HG02623 (cell line): Measurements from ENCODE around the gene SLC12A3.

Experiments
- ATAC-seq: cut with Tn5 transposase; IDR thresholded peaks from one replicate; pipeline ENCODE4 v1.9.1; 2021; ENCODE audit warnings: moderate library complexity; ENCODE audit not compliant: unreplicated experiment

SLC12A3 gene

DNA sequence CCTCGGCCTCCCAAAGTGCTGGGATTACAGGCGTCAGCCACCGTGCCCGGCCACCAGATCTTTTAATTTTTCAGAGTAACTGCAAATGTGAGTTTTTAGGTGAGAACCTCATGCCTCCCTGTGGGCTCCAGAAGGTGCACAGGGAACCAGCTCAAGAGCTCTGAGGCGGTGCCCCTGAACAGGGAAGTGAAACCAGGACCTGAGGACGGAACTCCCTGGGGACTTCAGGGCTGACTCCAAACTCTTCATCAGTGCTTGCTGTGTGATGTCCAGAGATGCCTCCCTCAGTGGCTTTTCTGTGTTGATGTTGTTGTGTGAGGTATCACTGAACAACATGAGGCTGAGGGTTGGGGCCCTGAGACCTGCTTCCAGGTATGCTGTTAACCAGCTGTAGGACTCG lies 23.8 kb downstream of the SLC12A3 start:
- peak; percentile 53 for ATAC-seq

DNA sequence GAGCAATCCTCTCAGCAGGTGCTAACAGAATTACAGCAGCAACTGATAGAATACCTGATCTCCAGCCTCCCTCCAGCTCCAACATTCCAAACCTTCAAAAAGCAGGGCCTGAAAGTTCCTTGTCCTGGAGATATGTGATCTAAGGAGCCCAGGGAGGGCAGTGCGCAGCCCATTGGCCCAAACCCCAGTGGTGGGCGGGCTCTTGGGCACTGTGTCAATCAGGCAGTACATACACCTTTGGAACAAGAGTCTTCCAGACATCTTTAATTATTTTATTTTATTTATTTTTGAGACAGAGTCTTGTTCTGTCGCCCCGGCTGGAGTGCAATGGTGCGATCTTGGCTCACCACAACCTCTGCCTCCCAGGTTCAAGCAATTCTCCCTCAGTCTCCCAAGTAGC lies 24.2 kb downstream of the SLC12A3 start:
- no peak for ATAC-seq

DNA sequence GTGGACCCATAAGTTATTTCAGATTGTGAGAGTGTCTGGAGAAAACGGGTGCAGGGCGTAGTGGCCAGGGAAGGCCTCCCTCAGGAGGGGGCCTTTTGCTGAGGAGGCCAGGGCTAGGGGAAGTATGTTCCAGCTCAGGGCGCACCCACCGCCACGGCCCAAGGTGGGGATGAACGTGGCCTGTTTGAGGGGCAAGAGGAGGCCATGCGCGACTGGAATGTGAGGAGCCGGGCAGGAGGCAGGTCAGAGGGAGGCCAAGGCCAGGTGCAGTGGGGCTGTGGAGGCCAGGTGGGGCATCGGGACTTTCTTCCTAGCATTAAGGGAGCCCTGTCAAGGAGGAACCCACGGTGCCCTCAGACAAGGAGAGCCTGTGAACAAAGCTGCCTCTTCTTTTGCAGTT lies 26.7 kb downstream of the SLC12A3 start:
- ATAC-seq = no peak

DNA sequence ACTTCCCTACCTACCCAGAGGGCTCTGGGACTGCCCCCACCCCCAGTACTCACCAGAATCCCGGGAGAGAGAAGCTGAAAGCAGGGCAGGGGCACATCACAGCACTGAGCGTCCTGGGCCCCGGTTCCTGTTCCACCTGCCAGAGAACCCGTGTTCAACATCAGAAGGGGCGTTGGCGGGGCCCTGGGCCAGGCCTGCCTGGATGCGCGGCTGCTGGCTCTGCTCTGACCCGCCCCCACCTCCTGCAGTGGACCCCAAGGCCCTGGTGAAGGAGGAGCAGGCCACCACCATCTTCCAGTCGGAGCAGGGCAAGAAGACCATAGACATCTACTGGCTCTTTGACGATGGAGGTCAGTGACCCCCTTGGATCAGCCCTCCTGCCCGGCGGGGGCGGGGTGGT lies 27.7 kb downstream of the SLC12A3 start:
- no peak for ATAC-seq

DNA sequence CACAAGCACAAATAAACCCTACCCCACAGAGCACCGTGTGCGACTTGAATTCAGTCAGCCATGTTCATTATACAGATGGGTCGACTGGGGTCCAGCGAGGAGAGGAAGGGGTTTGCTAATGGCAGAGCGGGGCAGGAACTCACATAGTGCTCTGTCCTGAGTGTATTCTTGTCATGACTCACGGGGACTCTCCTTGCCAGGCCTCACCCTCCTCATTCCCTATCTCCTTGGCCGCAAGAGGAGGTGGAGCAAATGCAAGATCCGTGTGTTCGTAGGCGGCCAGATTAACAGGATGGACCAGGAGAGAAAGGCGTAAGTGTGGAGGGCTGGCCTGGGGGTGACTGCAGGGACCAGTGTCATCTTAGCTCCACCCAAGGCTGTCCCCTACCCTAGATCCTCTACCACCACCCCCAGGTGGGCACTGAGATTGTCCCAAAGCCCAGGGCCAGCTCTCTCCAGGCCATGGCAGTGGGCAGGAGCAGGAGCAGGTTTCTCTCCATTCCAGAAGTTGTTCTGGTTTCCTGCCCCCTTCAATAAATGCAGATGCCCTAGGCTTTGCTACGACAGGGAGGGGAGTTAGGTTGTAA lies 29.4 kb downstream of the SLC12A3 start:
- no peak for ATAC-seq

DNA sequence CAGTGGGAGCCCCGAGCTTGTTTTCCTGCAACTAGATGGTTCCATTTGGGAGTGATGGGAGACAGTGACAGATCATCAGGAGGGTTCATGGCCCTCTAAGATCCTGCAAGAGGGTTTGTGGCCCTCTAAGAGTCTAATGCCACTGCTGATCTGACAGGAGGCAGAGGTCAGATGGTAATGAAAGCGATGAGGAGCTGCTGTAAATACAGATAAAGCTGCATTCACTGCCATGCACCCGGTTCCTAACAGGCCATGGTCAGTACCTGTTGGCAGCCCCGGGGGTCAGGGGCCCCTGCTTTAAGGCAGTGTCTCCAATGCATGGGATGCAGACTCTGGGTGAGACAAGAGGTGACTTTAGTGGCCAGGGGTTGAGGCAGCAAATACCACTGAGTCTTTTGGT lies 30.8 kb downstream of the SLC12A3 start:
- no peak for ATAC-seq

DNA sequence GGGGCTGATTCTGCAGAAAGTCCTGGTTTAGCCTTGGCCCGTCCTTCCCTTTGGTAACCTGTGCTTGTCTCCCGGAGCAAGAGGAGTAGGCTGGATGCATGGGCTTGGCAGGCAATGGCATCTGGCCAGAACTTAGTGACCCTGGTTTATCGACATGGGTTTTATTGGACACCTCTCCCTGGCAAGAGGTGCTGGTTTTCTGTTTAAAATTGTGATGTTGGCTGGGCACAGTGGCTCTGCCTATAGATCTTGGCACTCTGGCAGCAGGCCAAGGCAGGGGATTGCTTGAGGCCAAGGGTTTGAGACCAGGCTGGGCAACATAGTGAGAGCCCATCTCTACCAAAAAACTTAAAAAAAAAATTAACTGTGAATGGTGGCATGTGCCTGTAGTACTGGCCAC lies 31.2 kb downstream of the SLC12A3 start:
- no peak for ATAC-seq

DNA sequence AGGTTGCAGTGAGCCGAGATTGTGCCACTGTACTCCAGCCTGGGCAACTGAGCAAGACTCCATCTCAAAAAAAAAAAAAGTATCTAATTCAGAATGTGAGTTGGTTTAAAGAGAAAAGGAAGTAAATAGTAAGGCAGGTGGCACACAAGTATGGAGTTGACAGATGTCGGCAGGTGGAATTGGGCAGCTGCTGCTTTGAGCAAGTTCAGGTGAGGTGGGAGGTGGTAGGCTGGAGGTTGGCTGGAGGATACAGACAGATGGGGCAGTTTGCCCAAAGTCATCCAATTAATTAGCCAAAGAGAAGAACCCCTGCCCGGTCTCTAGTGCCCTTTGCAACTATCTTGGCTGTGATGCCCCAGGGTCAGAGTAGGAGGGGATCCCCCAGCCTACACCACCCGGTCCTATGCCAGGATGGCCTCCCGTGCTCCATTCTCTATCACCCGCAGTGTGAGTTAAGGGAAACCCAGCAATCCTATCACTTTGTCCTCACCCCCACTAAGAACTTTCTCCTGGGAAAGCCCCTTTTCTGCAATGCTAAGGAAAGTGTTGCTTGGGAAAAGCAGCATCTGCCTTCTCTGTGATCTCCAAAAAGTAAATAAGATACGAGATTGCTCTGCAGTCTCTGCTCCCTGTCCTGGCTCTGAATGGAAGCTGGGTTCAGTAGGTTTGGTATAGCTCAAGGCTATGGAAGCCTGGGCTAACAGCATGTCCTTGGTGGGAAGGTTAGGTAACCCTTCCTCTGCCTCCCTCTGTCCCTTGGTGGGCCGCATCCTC lies 32.2 kb downstream of the SLC12A3 start:
- ATAC-seq = no peak

DNA sequence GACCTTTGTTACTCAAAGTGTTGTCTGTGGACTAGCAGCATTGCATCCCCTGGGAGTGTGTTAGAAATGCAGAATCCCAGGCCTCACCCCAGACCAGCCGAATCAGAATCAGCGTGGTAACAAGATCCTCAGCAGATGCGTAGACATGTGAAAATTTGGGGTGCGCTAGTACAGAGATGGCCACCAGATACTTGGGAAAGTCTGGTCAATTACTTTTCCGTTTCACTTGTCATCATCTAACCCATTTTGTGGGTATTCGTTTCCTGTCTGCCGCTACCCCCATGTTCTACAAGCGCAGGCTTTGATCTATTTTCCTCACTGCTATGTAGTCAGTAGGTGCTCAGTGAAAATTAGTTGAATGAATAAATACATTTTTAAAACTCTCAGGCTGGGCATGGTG lies 33.8 kb downstream of the SLC12A3 start:
- ATAC-seq = no peak

DNA sequence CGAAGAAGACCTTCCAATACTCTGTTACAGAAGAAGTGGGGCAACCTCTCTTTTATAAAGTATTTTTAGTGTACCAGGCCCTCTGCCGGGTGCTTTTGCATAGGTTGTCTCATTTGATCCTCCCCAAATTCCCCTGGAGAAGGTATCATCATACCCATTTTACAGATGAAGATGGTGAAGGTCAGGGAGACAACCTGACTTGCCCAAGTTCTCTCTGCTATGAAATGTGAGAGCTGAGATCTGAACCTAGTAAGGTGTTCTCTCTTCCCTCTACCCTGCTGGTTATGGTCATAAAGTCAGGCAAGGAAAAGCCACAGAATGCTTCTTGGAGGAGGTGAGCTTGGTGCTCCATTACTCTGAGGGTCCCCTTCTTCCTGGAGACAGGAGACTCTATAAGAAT lies 38.9 kb downstream of the SLC12A3 start:
- ATAC-seq = no peak

DNA sequence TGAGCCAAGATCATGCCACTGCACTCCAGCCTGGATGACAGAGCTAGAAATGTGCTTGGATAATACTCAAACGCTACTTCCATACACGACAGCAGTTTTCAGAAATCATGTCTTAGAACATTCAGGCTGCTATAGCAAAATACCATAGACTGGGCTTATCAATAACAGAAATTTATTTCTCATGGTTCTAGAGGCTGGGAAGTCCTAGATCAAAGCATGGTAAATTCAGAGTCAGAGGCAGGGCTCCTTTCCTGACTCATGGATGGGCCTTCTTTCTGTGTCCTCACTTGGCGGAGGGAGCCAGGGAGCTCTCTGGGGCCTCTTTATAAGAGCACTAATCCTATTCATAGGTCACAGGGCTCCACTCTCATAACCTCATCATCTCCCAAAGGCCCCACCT lies 42.4 kb downstream of the SLC12A3 start:
- ATAC-seq = no peak

DNA sequence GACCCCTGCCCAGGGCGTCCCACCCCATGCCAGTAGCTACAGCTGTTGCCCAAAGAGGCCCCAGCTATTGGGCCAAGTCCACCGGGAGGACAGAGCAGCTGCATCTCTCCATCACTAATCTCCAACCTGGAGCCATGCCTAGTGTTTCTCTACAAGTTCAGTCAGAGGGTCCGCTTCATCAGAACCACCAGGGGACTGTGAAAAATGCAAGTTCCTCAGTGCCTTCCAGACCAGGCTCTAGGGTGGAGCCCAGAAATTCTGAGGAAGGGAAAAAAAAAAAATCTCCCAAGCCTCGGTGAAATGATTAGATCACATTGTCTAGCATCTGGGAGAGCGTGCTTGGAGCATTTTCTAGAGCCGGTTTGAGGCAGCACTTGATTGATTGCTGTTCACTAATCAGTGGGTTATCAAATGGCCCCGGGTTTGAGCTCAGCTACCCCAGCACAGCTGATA lies 44.5 kb downstream of the SLC12A3 start:
- no peak for ATAC-seq

DNA sequence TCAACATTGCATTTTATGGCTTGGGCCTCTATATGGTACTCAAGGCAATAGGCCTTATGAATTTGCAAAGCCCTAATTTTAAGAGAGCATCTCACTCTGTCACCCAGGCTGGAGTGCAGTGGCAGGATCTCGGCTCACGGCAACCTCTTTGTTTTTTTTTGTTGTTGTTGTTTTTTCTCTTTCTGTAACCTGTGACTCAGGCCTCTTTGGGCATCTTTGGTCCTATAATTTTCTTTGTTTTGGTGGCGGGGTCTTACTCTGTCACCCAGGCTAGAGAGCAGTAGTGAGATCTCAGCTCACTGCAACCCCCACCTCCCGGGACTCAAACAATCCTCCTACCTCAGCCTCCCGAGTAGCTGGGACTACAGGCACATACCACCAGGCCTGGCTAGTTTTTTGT lies 45.1 kb downstream of the SLC12A3 start:
- ATAC-seq = no peak

DNA sequence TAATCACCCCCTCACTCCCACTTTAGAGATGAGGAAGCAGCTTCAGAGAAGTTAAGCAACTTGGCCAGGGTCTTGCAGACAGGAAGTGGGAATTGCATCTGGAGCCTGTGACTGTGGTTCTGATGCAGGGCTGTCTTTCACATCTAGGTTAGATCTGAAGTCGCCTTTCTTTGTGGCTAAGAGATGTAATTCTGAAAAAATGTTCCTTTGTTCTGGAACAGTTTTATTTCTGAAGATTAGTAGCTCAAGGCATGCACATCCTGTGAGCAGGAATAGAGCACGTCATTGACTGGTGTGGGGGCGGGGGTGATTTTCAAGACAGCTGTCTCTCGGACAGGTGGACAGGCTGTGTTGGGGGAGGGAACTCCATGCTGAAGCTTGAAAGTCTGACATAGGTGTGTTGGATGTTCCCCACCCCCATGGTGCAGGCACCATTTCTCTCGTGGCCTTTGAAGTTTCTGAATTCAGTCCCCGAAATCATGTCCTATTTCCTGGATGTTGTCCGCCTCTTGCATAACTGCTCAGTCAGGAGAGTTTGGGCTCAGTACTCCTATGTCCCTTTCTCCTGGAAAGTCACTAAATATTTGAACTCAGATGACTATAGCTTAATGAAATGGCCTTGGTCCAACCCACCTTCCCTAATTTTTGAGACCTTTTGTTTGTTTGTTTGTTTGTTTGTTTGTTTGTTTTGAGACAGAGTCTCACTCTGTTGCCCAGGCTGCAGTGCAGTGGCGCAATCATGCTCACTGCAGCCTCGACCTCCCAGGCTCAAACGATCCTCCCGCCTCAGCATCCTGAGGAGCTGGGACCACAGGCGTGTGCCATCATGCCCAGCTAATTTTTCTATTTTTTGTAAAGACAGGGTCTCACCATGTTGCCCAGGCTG lies 45.9 kb downstream of the SLC12A3 start:
- no peak for ATAC-seq

DNA sequence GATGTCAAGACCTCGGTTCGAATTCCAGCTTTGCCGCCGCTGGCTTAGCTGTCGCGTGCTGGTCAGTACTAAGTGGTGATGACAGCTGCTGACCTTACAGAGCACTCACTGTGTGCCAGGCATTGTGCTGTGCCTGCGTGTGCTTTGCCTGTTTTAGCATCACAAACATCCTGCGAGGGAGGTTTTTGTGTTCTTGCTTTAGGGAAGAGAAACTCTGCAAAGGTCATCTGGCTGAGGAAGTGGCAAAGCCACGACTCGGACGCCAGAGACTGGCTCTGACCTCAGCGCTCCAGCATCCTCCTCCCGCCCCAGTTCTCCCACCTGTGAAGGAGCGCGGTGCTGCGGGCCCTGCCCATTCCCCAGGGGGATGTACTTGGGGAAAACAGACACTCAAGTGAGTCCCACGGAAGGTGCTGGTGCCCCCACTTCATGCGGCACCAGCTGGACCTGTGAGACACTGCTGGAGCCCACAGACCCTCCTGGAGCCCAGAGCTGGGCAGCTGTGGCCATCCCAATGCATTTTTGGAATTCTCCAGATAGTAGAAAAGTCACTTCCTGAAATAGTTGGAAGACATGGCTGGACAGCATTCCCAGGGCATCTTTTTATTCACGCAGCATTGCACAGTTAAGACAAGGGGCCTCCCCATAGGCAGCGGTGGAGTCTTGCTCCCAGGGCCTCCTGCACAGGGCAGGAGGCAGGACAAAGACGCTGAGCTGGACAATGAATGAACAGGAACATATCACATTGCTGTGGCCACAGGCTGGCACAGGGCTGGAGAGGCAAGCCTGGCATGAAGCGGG lies 47.0 kb downstream of the SLC12A3 start:
- peak; percentile 55 for ATAC-seq

DNA sequence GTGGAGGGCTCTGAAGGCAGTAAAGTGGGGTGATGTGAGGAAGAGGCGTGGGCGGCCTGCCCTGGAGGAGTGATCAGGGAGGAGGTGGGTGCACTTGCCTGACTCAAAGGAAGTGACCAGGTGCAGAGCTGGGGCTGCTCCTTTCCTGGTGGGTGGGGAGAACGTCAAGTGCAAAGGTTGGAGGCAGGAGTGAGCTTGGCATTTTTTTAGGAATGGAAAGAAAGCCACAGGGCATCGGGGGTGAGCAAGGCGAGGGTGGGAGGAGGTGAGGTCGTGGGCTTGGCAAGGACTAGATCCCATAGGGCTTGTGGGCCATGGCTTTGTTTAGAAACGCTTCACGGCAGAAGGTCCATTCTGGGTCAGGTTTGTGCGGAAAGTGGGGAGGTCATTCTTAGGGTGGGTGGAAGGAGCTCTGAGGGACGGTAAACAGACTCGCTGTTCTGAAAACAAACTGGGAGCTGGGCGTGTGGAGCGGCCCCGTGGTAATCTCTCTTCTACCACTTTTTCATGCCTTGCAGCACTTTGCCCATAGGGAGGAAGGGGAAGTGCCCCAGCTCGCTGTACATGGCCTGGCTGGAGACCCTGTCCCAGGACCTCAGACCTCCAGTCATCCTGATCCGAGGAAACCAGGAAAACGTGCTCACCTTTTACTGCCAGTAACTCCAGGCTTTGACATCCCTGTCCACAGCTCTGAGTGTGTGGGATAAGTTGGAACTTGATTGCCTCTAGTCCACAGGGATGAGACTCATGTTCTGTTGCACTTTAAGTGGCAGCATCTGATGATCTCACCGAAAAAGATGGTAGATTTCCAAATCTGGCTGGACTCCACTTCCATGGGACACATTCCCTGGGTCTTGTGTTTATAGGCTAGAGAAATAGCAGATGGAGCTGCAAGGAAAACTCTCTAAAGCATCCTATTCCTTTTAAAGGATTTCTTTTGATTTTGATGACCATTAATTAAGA lies 48.0 kb downstream of the SLC12A3 start:
- ATAC-seq = no peak

DNA sequence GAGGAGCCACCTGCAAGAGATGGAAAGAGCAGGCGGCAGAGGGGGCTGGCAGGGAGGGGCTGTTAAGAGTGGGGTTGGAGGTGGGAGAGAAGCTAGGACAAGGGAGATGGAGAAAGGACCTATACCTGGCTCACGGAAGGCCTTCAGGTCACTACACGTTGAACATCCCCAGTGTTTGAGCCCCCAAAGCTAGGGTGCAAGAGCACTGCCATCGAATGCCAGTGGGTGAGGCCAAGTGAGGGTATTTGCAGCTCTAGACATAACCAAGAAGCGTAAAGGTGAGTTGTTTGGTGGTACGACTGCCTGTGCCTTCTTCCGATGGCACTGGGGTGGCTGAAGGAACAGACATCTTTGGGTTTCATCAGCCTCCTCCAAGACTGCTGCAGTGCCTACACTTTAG lies 49.9 kb downstream of the SLC12A3 start:
- ATAC-seq = no peak

DNA sequence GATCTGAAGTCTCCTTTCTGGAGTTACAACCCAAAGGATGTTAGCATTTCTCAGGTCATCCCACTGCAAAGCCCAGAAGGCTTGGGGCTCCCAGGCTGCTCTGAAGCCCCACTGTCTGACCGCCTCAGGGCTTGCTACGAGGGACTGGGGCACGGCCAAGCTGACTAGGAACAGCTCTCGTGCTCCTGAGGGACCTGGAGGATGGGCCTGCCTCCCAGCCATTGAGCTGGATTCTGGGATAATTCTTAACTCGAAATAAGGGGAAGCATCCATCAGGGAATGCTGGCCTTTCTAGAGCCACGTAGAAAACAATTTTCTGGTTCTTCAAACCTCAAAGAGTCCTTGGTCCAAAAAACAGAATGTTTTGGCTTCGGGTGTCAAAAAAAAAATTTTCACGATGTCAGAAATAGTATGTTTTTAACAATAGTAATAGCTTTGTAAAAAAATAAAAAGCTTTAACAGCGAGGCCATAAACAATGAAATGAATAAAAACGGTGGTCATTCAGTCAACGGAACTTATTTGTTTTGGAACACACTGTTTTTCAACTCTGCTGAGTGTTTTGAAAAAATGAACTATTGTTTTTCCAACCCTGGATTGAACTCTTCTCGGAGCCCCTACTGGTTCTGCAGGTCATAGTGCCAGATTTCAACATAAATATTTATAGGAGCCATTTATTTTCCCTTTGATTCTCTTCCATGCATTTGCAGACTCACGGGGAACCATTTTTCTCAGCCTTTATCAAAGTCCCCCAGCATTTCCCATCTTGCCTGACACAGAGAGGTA lies 50.5 kb downstream of the SLC12A3 start:
- no peak for ATAC-seq
